Measurements from ENCODE around the gene INTS3.

GRCh38 chr1:153799566-153800465, 72.0 kb downstream of the INTS3 start:
- no peak for TF ChIP-seq CTCF (conservative IDR thresholded peaks at IDR 0.05; ENCODE audit: low read depth, low read length)
- TF ChIP-seq EZH2 (IDR thresholded peaks at IDR 0.05; ENCODE audit: borderline replicate concordance, low read depth, low read length, poor library complexity, severe bottlenecking), result no peak

Measured in A673 (cell line).